Activated CD8-positive, alpha-beta memory T cell treated with anti-CD3 and anti-CD28 coated beads for 48 hours (primary cell): ENCODE data around the gene VN1R4.
A peak's percentile ranks its signal among the peaks of the same experiment; 100 is the strongest.
"Not testable (repeated sequence)": the region's sequence is repeated elsewhere in the genome, so short reads cannot be mapped to it uniquely, and the experiment has no call there.

Experiments used
- DNase-seq, 3 experiments: peaks; one replicate each; pipeline ENCODE4 v3.0.0-alpha.2; 2020; ENCODE audit warnings: low read depth in 2 of 3, low spot score in 2 of 3

Gene VN1R4

DNA sequence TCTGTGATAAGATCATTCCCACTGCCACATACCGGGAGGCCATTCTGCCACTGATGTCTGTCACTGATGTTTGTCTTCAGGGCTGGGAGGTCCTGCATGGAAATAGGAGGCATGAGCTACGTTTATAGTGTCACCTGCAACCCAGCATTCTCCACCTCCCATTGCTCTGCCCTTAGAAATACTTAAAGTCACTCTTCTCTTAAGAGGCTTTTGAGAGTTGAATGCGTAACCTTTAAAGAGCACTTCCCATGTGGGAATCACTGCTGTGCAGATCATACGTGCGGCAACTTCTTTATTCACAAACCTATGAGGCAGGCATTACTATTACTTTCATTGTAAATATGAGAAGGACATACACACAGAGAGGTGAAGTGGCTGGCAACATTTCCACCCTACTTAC, at the start of gene VN1R4:
Gene VN1R4, minus strand, starts transcription at position 101 of the 400 bp plus-strand sequence. Its CDS starts 58 bp downstream, at position 43.
- not testable (repeated sequence) for DNase-seq

DNA sequence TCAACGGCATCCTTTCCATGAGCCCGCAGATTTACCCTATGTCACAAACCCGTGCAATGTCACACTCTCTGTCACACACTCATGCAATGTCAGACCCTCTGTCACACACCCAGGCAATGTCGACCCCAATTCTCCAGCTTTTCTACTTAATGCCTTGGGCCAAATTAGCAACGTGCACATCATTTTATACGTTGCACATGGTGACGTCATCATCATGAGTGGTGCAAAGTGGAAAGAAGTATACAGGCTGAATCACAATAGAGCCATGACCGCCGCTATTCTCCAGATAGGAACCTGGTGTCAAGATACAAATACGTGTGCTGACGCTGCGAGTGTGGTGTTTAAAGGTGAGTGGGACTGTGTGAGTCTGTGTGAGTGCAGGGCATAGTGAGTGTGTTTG, 44.4 kb upstream of the VN1R4 start:
- DNase-seq: no peak

DNA sequence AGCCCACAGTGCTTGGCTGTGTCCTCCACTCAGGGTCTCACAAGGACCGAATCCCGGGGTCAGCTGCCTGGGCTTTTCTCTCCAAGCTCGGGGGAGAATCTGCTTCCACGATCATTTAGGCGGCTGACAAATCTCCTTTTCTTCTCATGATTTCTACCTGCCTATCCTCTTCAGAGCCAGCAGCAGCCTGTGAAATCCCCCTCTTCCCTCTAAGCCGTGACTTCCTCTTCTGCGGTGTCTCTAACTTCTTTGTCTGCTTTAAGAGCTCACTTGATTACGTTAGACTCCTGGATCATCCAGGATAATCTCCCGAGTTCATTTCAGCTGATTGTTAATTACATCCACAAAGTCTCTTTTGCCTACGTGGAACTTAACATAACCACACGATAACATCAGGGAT, 43.5 kb upstream of the VN1R4 start:
- no peak for DNase-seq

DNA sequence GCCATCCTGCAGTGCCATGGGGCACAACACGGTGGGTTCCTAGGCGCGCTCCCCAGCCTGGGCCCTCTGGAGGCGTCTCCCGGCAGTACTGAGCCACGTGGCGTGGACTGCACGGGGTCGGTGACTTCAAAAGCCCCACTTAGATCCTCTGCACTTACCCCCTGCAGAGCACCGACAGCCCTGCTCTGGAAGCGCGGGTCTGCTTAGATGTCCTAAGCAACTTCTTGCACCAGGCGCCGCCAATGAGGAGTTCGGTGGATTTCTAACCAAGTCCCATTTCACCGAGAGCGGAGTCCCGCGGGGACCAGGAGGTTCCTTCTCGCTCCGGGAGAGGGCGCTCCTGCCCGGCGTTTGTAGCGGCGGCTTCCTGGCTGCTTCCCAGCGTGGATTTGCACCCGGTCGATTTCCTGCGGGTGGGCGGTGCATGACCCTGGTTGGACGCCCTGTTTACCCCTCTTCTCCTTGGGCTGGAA, 40.9 kb upstream of the VN1R4 start:
- no peak for DNase-seq

- DNase-seq: not testable (repeated sequence)
Measured at GRCh38 chr19:53301341-53301740, 33.8 kb upstream of the VN1R4 start.

DNA sequence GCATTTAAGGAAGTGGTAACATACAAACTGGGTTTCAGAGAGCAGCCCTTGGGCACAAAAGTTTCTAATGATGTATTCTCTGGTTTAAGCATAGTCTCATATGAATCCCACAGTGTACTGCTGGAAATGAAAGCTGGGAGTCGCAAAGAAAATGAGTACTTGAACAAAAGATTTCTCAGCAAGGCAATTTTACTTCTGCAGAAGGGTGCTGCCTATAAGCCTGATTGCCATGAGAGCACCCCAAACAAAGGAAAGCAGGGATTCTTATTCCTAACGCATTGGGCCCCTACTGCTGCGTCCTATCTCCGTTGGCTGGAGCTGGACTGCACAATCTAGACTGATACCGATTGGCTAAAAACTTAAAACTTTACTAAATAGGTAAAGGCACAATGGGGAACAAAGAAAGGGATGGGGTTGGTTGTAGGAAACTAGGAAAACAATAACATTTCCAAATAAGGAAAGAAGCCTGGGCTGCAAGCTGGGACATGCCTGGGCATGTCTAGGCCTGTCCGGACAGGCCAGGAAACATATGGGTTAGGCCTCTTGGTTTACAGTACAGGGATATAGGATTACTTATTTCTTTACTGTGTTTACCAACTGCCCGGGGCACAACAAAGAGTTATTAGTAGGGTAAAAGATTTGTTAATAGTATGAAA, 27.4 kb upstream of the VN1R4 start:
- DNase-seq: no peak

- no peak for DNase-seq
Measured at GRCh38 chr19:53290758-53291549, 23.4 kb upstream of the VN1R4 start.

- DNase-seq: no peak
Measured at GRCh38 chr19:53285087-53285486, 17.6 kb upstream of the VN1R4 start.

DNA sequence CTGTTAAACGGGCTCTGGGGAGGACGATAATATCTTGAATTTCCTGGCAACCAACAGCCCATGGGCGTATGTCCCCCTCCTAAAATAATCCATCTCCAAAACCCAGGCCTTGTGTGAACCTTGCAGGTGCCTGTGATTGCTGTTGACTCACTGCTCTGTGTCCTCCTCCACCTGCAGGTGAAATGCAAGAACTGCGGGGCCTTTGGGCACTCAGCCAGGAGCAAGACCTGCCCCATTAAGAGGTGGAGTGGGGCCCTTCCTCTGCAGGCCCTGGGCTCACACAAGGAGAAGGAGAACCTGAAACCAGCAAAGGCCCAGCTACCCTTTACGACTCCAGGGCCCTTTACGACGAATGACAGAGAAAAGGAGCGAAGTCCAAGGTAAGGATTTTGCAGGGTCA, 14.4 kb upstream of the VN1R4 start:
- not testable (repeated sequence) for DNase-seq

DNA sequence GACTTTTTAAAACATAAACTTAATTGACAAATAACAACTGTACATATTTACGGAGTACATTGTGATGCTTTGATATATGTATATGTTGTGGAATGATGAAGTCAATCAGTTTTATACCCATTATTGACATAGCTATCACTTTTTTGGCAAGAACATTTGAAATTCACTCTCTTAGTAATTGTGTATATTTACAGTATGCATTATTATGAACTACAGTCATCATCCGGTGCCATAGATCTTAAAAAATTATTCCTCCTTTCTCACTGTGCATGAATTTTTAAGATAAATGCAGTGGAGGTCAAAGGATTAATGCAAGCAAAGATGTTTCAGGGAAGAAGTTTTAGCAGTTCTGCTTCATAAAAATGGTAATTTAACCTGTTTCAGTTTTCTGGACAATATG, 8.0 kb upstream of the VN1R4 start:
- no peak for DNase-seq

- DNase-seq: no peak
Measured at GRCh38 chr19:53272044-53272443, 4.5 kb upstream of the VN1R4 start.

DNA sequence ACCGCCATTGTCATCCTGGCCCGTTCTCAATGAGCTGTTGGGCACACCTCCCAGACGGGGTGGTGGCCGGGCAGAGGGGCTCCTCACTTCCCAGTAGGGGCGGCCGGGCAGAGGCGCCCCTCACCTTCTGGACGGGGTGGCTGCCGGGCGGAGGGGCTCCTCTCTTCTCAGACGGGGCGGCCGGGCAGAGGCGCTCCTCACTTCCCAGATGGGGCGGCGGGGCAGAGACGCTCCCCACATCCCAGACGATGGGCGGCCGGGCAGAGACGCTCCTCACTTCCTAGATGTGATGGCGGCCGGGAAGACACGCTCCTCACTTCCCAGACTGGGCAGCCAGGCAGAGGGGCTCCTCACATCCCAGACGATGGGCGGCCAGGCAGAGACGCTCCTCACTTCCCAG, 2.3 kb upstream of the VN1R4 start:
- not testable (repeated sequence) for DNase-seq

- DNase-seq: not testable (repeated sequence)
Measured at GRCh38 chr19:53257715-53258342, 9.7 kb downstream of the VN1R4 start, which contains the start of gene VN1R2. VN1R2 (plus strand) TSS chr19:53258292; CDS start chr19:53258376, 84 bp downstream.

- DNase-seq: peak; percentile 42 to 68 (median 55)
Measured at GRCh38 chr19:53254411-53255341, 12.8 kb downstream of the VN1R4 start, which contains the start of gene ZNF677. ZNF677 (minus strand) TSS chr19:53254873; CDS start chr19:53251550, 3,323 bp downstream.

- no peak for DNase-seq
Measured at GRCh38 chr19:53246498-53246897, 21.0 kb downstream of the VN1R4 start.

DNA sequence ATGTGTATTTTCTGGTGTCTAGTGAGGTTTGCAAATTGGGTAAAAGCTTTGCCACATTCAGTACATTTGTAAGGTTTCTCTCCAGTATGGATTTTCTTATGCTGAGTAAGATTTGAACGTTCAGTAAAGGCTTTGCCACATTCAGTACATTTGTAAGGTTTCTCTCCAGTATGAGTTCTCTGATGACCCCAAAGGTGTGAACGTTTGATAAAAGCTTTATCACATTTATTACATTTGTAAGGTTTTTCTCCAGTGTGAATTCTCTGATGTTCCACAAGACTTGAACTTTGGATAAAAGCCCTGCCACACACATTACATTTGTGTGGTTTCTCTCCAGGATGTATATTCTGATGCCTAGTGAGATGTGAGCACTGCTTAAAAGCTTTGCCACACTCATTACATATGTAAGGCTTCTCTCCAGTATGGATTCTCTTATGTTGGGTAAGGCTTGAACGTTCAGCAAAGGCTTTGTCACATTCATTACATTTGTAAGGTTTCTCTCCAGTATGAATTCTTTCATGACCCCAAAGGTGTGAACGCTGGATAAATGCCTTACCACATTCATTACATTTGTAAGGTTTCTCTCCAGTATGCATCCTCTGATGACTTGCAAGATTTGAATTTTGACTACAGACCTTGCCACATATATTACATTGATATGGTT, 30.3 kb downstream of the VN1R4 start:
- DNase-seq: no peak

- DNase-seq: no peak
Measured at GRCh38 chr19:53224606-53225005, 42.9 kb downstream of the VN1R4 start.

GRCh38 chr19:53222716-53223115, 44.8 kb downstream of the VN1R4 start:
- DNase-seq: not testable (repeated sequence)
